RWPE2 (cell line): ENCODE measurements around the gene PALD1.

Experiments
- ATAC-seq: fragments of 200-7000 bp; cut with Tn5 transposase; 3 replicates; pipeline ENCODE4 v1.9.1; 2021; ENCODE audit warnings: low read depth
- DNase-seq: peaks from one replicate; pipeline ENCODE4 v3.0.0-alpha.2; 2020; ENCODE audit warnings: low spot score
- H3K27ac ChIP-seq: fragments of 450-650 bp; 2 replicates; pipeline ENCODE4 v1.5.1; 2017; ENCODE audit warnings: mild to moderate bottlenecking; ENCODE audit not compliant: poor library complexity, severe bottlenecking
- H3K27me3 ChIP-seq: fragments of 250-450 bp; sonication (Bioruptor Pico); 2 replicates; pipeline ENCODE4 v1.5.1; 2021; ENCODE audit warnings: mild to moderate bottlenecking, moderate library complexity; ENCODE audit not compliant: insufficient read depth, poor library complexity, severe bottlenecking
- H3K36me3 ChIP-seq: fragments of 250-450 bp; sonication (Bioruptor Pico); 2 replicates; pipeline ENCODE4 v1.5.1; 2020; ENCODE audit warnings: low read depth, mild to moderate bottlenecking, moderate library complexity
- H3K4me1 ChIP-seq: fragments of 250-450 bp; sonication (Bioruptor Pico); 2 replicates; pipeline ENCODE4 v1.5.1; 2021; ENCODE audit warnings: mild to moderate bottlenecking, moderate library complexity; ENCODE audit not compliant: insufficient read depth, poor library complexity, severe bottlenecking
- H3K4me3 ChIP-seq: fragments of 250-450 bp; sonication (Bioruptor Pico); 2 replicates; pipeline ENCODE4 v1.5.1; 2021; ENCODE audit warnings: mild to moderate bottlenecking, moderate library complexity; ENCODE audit not compliant: severe bottlenecking
- H3K9me3 ChIP-seq: fragments of 250-450 bp; sonication (Bioruptor Pico); 2 replicates; pipeline ENCODE4 v1.5.1; 2021; ENCODE audit warnings: mild to moderate bottlenecking, moderate library complexity; ENCODE audit not compliant: severe bottlenecking
- CTCF ChIP-seq: fragments of 450-650 bp; IDR thresholded peaks from one replicate; pipeline ENCODE4 v1.5.1; 2017; ENCODE audit warnings: mild to moderate bottlenecking, moderate library complexity; ENCODE audit not compliant: poor library complexity, severe bottlenecking

The PALD1 gene

GRCh38 chr10:70510453-70510852, 31.9 kb downstream of the PALD1 start:
- H3K36me3 ChIP-seq = no peaks in the 10 kb centered on the region
- DNase-seq (no peak), ATAC-seq (no peak)
- H3K9me3 ChIP-seq = no peaks in the 10 kb centered on the region
- no peaks in the 10 kb centered on the region for H3K4me1 ChIP-seq
- H3K27ac ChIP-seq = no peak overlapping the region
- H3K4me3 ChIP-seq = no peak overlapping the region
- no peak for TF ChIP-seq CTCF
- no peaks in the 10 kb centered on the region for H3K27me3 ChIP-seq

GRCh38 chr10:70510904-70511303, 32.3 kb downstream of the PALD1 start:
- no peak for DNase-seq
- no peaks in the 10 kb centered on the region for H3K9me3 ChIP-seq
- no peak overlapping the region for H3K27ac ChIP-seq
- no peaks in the 10 kb centered on the region for H3K36me3 ChIP-seq
- no peaks in the 10 kb centered on the region for H3K27me3 ChIP-seq
- H3K4me1 ChIP-seq = no peaks in the 10 kb centered on the region
- ATAC-seq = no peak
- TF ChIP-seq CTCF = no peak
- H3K4me3 ChIP-seq = no peak overlapping the region

GRCh38 chr10:70512149-70512639, 33.6 kb downstream of the PALD1 start:
- H3K9me3 ChIP-seq = no peaks in the 10 kb centered on the region
- H3K36me3 ChIP-seq = no peaks in the 10 kb centered on the region
- H3K27ac ChIP-seq = no peak overlapping the region
- ATAC-seq = no peak
- no peak overlapping the region for H3K4me3 ChIP-seq
- no peak for TF ChIP-seq CTCF
- H3K27me3 ChIP-seq = no peaks in the 10 kb centered on the region
- H3K4me1 ChIP-seq = no peaks in the 10 kb centered on the region
- DNase-seq = no peak

- DNase-seq (no peak), ATAC-seq (no peak; the same call in 2 of the 3 replicates)
- Histone ChIP-seq H3K4me3 (no peak overlapping the region), H3K9me3 (no peaks in the 10 kb centered on the region), H3K36me3 (no peaks in the 10 kb centered on the region), H3K27ac (no peak overlapping the region), H3K27me3 (no peaks in the 10 kb centered on the region), H3K4me1 (no peaks in the 10 kb centered on the region)
- TF ChIP-seq CTCF = no peak
Measured at GRCh38 chr10:70513848-70514309, 35.3 kb downstream of the PALD1 start.

GRCh38 chr10:70514591-70514990, 36.0 kb downstream of the PALD1 start:
- Histone ChIP-seq H3K27ac (no peak overlapping the region), H3K27me3 (no peaks in the 10 kb centered on the region), H3K9me3 (no peaks in the 10 kb centered on the region), H3K36me3 (no peaks in the 10 kb centered on the region), H3K4me1 (no peaks in the 10 kb centered on the region), H3K4me3 (no peak overlapping the region)
- ATAC-seq (no peak), DNase-seq (no peak)
- no peak for TF ChIP-seq CTCF
